Measurements from ENCODE around the gene ZNF766. TPM values are rescaled to one million over a fixed set of nuclear protein-coding genes. Genes with fewer than 3 reads are reported as not detected.

ZNF766 gene
- total RNA-seq, 1 donor from 2014 or later = 13.2 TPM

- peaks cover 3% of the 10 kb centered on the region for H3K79me2 ChIP-seq (ENCODE audit: insufficient read depth, low read length)
- H3K9ac ChIP-seq (ENCODE audit: low read length) = peak overlapping the region; percentile 98
These were observed 66.4 kb downstream of the ZNF766 start for GRCh38 chr19:52335768-52336116.

GRCh38 chr19:52336117-52336790 lies 66.9 kb downstream of the ZNF766 start, which contains the start of gene ZNF610:
ZNF610 (plus strand) TSS chr19:52336243; CDS start chr19:52349173, 12,930 bp downstream.
- H3K36me3 Mint-ChIP-seq (ENCODE audit: low read depth, unreplicated experiment) = peaks cover 24% of the 10 kb centered on the region
- H3K4me3 Mint-ChIP-seq (ENCODE audit: unreplicated experiment) = peak within 1 kb of the TSS; percentile 99
- H3K27ac Mint-ChIP-seq (ENCODE audit: unreplicated experiment) = peak within 1 kb of the TSS; percentile 93
- H3K9ac ChIP-seq (ENCODE audit: low read length) = peak within 1 kb of the TSS; percentile 98
- H4K20me1 ChIP-seq (ENCODE audit: insufficient read depth, low read length) = no peaks in the 10 kb centered on the region
- peaks cover 21% of the 10 kb centered on the region for H3K9me3 ChIP-seq (ENCODE audit: insufficient read depth, low read depth, low read length)
- no peak for FAIRE-seq
- H3K36me3 ChIP-seq (ENCODE audit: insufficient read depth, low read length) = no peaks in the 10 kb centered on the region
- H3K79me2 ChIP-seq (ENCODE audit: insufficient read depth, low read length) = peaks cover 3% of the 10 kb centered on the region
- peak within 1 kb of the TSS; percentile 100 for H3K4me2 ChIP-seq (ENCODE audit: low read length)
- no peaks in the 10 kb centered on the region for H3K4me1 Mint-ChIP-seq (ENCODE audit: low read depth, unreplicated experiment)
- H3K4me1 ChIP-seq (ENCODE audit: insufficient read depth, low read length) = no peaks in the 10 kb centered on the region
- peaks cover 23% of the 10 kb centered on the region for H3K9me3 Mint-ChIP-seq (ENCODE audit: unreplicated experiment)
- peak within 1 kb of the TSS; percentile 86 for H2AFZ ChIP-seq (ENCODE audit: low read depth, low read length)
- H3K27me3 Mint-ChIP-seq (ENCODE audit: low read depth, unreplicated experiment) = no peaks in the 10 kb centered on the region
- peak within 1 kb of the TSS; percentile 95 for H3K4me3 ChIP-seq (ENCODE audit: insufficient read depth, low read depth, low read length)
- H3K27ac ChIP-seq (ENCODE audit: low read depth, low read length) = peak within 1 kb of the TSS; percentile 90
- H3K27me3 ChIP-seq (ENCODE audit: insufficient read depth, low read length) = no peaks in the 10 kb centered on the region
- peak; percentile 71 for DNase-seq (ENCODE audit: low read depth)
- TF ChIP-seq EZH2 (IDR thresholded peaks at IDR 0.05; ENCODE audit: insufficient read depth, low read length) (no peak), CTCF (IDR thresholded peaks at IDR 0.05; ENCODE audit: insufficient read depth, low read depth, low read length) (no peak)

More at GRCh38 chr19:52335768-52336116, 66.4 kb downstream of the ZNF766 start:
- H3K4me2 ChIP-seq (ENCODE audit: low read length) = peak overlapping the region; percentile 100
- TF ChIP-seq EZH2 (IDR thresholded peaks at IDR 0.05; ENCODE audit: insufficient read depth, low read length) (no peak), CTCF (IDR thresholded peaks at IDR 0.05; ENCODE audit: insufficient read depth, low read depth, low read length) (no peak)
- no peak for FAIRE-seq
- H2AFZ ChIP-seq (ENCODE audit: low read depth, low read length) = peak overlapping the region; percentile 86
- H3K4me1 Mint-ChIP-seq (ENCODE audit: low read depth, unreplicated experiment) = no peaks in the 10 kb centered on the region
- peak overlapping the region; percentile 93 for H3K27ac Mint-ChIP-seq (ENCODE audit: unreplicated experiment)
- no peaks in the 10 kb centered on the region for H3K27me3 Mint-ChIP-seq (ENCODE audit: low read depth, unreplicated experiment)
- H3K36me3 Mint-ChIP-seq (ENCODE audit: low read depth, unreplicated experiment) = peaks cover 21% of the 10 kb centered on the region
- H3K4me3 Mint-ChIP-seq (ENCODE audit: unreplicated experiment) = peak overlapping the region; percentile 99
- H3K4me3 ChIP-seq (ENCODE audit: insufficient read depth, low read depth, low read length) = peak overlapping the region; percentile 95
- no peaks in the 10 kb centered on the region for H4K20me1 ChIP-seq (ENCODE audit: insufficient read depth, low read length)
- peak overlapping the region; percentile 90 for H3K27ac ChIP-seq (ENCODE audit: low read depth, low read length)
- no peaks in the 10 kb centered on the region for H3K4me1 ChIP-seq (ENCODE audit: insufficient read depth, low read length)
- peaks cover 26% of the 10 kb centered on the region for H3K9me3 Mint-ChIP-seq (ENCODE audit: unreplicated experiment)
- H3K9me3 ChIP-seq (ENCODE audit: insufficient read depth, low read depth, low read length) = peaks cover 25% of the 10 kb centered on the region
- H3K27me3 ChIP-seq (ENCODE audit: insufficient read depth, low read length) = no peaks in the 10 kb centered on the region
- no peaks in the 10 kb centered on the region for H3K36me3 ChIP-seq (ENCODE audit: insufficient read depth, low read length)
- DNase-seq (ENCODE audit: low read depth) = no peak
